ENCODE results near the gene LTO1.
"Not testable (repeated sequence)": the region's sequence is repeated elsewhere in the genome, so short reads cannot be mapped to it uniquely, and the experiment has no call there.

LTO1 gene

DNA sequence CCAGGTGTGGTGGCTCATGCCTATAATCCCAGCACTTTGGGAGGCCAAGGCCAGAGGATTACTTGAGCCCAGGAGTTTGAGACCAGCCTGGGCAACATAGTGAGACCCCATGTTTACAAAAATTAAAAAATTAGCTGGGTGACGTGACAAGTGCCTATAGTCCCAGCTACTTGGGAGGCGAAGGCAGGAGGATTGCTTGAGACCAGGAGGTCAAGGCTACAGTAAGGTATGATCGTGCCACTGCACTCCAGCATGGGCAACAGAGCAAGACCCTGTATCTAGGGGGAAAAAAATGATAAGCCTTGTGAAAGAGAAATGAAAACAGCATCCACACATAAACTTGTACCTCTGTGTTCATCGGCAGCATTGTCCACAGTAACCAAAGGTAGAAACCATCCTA is 42.3 kb downstream of the LTO1 start:
- DNase-seq (ENCODE audit: low read depth), result no peak

DNA sequence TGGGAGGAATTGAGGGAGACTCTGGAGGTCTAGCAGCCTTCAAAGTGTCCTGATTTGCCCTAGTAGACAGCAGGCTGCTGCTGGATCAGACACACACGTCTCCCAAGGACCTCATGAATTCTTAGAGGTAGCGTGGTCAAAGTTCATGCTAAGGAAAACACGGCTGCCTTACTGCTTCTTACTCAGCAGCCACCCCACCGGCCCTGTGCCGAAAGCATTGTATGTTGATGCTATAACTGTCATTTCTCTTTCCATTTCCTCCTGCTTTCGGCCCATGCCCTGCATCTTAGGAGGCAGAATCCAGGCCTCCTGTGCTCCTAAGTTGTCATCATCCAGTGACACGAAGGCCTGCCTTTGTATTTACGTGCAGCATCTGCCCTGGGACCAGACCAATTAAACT is 44.7 kb downstream of the LTO1 start:
- DNase-seq (ENCODE audit: low read depth), result no peak

DNA sequence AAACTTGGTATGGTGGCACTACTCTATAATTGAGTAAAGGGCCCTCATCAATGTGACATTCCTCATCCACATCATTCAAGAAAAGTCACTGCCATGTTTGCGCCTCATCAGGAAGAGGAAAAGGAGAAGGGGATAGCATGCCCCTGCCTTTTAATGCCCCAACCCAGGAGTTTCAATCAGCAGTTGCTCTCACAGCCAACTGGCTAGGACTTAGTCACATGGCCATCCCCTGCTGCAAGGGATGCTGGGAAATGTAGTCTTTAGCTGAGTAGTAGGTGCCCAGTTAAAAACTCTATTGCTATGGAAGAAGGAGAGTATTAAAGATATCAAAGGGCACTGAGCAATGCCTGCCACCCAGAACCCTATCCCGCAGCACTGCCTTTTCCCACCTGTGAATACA is 45.1 kb downstream of the LTO1 start:
- DNase-seq (ENCODE audit: low read depth), result no peak

DNA sequence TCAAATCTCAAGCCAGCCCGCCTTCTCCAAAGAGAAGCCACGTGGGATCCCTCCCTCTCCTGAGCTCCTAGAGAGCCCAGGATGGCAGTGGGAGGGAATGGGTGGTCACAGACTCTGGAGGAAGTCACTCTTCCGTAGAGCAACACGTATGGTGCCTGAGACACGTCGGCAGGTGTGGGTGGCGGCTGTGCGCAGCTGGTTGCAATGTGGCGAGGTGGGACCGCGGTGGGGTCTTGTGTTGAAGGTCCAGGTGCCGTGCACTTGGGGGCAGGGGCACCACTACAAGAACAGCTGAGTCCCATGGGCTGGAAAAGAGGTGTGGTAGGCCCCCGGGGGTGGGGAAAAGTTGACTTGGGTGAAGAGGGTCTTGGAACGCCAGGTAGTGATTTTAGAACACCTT is 47.6 kb downstream of the LTO1 start:
- no peak for DNase-seq (ENCODE audit: low read depth)

GRCh38 chr11:69625476-69625875 is 49.7 kb downstream of the LTO1 start:
- no peak for DNase-seq (ENCODE audit: low read depth)

DNA sequence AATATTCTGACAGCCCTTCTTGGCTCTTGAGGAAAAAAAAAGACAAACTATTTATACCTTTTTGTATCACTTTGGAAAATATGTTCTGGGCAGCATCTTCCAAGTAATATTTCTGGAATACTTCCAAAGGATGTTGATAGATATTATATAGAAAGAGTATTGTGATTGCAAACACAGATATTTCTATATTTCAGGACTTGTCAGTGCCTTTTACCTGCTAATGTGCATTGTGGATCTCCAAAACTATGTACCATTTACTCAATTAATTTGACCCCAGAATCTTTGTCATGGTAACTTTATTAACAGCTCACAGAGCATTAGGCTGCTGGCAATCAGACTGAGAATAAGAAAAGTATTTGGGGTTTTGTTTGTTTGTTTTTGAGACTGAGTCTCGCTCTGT is 50.9 kb downstream of the LTO1 start:
- DNase-seq (ENCODE audit: low read depth), result no peak

DNA sequence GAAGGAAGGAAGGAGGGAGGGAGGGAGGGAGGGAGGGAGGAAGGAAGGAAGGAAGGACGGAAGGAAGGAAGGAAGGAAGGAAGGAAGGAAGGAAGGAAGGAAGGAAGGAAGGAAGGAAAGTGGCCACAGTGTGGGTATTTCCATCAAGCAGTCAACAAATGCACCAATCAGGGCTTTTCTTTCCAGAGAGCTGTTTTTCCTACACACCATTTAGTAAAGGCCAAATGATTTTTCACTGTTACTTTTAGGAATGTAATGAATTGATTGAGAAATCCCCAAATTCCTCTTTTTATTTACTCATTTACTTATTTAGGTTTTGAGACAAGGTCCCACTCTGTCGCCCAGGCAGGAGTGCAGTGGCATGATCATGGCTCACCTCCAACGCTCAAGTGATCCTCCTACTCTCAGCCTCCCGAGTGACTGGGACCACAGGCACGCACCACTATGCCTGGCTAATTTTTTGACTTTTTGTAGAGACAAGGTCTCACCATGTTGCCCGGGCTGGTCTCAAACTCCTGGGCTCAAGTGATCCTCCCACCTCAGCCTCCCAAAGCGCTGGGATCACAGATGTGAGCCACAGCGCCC is 53.0 kb downstream of the LTO1 start:
- DNase-seq (ENCODE audit: low read depth), result not testable (repeated sequence)

DNA sequence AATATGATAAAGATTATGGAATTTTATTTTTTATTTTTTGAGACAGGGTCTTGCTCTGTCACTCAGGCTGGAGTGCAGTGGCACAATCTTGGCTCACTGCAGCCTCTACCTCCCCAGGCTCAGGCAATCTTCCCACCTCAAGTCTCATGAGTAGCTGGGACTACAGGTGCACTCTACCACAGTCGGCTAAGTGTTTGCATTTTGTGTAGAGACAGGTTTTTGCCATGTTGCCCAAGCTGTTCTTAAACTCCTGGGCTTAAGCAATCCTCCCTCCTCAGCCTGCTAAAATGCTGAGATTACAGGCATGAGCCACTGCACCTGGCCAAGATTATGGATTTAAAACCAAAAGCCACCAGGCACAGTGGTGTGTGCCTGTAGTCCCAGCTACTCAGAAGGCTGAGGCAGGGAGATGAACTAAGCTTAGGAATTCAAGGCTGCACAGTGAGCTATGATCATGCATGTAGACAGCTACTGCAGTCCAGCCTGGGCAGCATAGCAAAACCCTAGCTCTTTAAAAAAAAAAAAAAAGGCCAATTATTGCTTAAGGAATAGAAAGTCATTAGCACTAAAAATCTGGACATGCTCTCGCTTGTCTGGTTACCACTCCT is 54.4 kb downstream of the LTO1 start:
- DNase-seq (ENCODE audit: low read depth), result no peak

DNA sequence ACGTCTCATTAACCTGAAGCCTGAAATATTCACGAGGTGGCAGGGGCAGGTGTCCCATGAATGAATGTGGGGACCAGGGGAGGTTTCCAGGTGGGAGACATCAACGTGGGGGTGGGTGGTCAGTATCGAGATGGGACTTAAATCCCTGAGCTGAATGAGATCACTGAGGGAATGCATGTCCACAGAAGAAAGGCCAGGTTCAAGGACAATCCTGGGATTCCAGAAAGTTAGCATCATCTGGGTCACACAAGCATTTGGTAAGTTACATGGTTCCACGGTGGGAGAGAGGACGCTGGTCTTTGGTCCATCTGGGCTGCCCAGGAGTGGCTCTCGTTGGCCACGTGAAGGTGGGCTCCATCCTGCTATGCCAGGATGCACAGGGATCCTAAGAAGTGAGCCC is 56.9 kb downstream of the LTO1 start:
- no peak for DNase-seq (ENCODE audit: low read depth)

DNA sequence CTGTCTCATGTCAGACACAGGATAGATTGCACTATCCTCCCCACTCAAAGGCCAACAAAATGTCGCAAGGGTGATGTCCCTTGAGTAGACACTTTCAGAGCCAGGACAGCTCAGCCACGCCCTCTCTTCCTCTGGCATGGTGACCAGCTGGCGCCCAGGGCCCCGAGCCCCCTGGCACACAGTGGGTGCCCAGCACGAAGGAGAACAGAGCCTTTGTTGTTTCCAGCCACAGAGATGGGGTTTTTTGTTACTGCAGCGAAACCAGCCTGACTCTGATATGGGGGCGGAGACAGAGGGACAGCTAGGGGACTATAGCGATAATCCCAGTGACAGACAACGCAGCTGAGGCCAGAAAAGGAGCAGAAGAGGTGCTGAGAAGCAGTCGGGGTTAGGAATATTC is 57.5 kb downstream of the LTO1 start:
- no peak for DNase-seq (ENCODE audit: low read depth)

DNA sequence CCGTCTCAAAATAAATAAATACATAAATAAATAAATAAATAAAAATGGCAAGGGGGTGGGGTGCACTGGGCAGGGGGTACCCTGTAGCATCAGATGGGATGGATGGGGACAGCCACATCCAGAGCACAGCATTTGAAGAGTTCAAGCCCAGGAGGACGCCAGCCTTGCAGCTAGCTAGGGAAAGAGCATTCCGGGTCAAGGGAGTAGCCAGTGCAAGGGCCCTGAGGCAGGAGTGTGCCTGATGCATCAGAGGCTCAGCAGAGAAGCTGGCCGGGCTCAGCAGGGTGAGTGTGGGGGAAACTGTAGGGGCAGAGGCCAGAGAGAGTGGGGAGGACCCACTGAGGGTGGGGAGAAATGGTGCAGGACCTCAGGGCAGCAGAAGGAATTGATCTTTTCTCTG is 57.9 kb downstream of the LTO1 start:
- no peak for DNase-seq (ENCODE audit: low read depth)
